DND-41 (cell line): Measurements from ENCODE around the gene CIC.
"Not testable (repeated sequence)": the region's sequence is repeated elsewhere in the genome, so short reads cannot be mapped to it uniquely, and the experiment has no call there.

ENCODE experiments used
- CTCF ChIP-seq: IDR thresholded peaks from 2 replicates; pipeline ENCODE4 v1.5.1; 2012; ENCODE audit warnings: borderline replicate concordance, low read length, moderate library complexity, mild to moderate bottlenecking; ENCODE audit not compliant: poor library complexity, severe bottlenecking; ENCODE audit errors: extremely low read depth
- EZH2 ChIP-seq: IDR thresholded peaks from 3 replicates; pipeline ENCODE4 v1.6.1; 2012; ENCODE audit warnings: borderline replicate concordance, low read depth, mild to moderate bottlenecking, moderate library complexity, low read length, inconsistent platforms; ENCODE audit not compliant: severe bottlenecking

- TF ChIP-seq CTCF, EZH2: not testable (repeated sequence)
These were observed 11.2 kb upstream of the CIC start for GRCh38 chr19:42257842-42258241.
